Lung (tissue), 12 donors: ENCODE measurements around the gene RBKS. TPM values are rescaled to one million over a fixed set of nuclear protein-coding genes. Genes with fewer than 3 reads are reported as not detected.

Source experiments
- ATAC-seq: fragments of 200-7000 bp; cut with Tn5 transposase; one replicate; pipeline ENCODE4 v1.9.1; 2020; ENCODE audit warnings: moderate number of reproducible peaks; ENCODE audit not compliant: insufficient read depth, low FRiP score
- DNase-seq, 3 donors: peaks; one replicate each; pipeline ENCODE4 v3.0.0-alpha.2; 2013 to 2017
- H3K27ac ChIP-seq, 2 donors: one replicate each; pipeline ENCODE4 v1.5.1; 2013; ENCODE audit warnings: mild to moderate bottlenecking in 2 of 2, moderate library complexity in 2 of 2, control low read depth in 1 of 2, inconsistent platforms in 1 of 2, low read depth in 1 of 2, low read length in 1 of 2
- H3K27me3 ChIP-seq, 3 donors: one replicate each; pipeline ENCODE4 v1.5.1; 2013; ENCODE audit warnings: low read length in 2 of 3; ENCODE audit not compliant: control insufficient read depth in 3 of 3, insufficient read depth in 3 of 3
- H3K36me3 ChIP-seq, 4 donors: one replicate each; pipeline ENCODE4 v1.5.1; 2013; ENCODE audit warnings: low read length in 4 of 4, mild to moderate bottlenecking in 1 of 4, moderate library complexity in 1 of 4; ENCODE audit not compliant: control insufficient read depth in 4 of 4, insufficient read depth in 4 of 4
- H3K4me1 ChIP-seq, 5 donors: one replicate each; pipeline ENCODE4 v1.5.1; 2013; ENCODE audit warnings: low read length in 5 of 5, mild to moderate bottlenecking in 2 of 5, moderate library complexity in 1 of 5; ENCODE audit not compliant: control insufficient read depth in 5 of 5, insufficient read depth in 5 of 5
- H3K4me3 ChIP-seq: one replicate; pipeline ENCODE4 v1.5.1; 2013; ENCODE audit warnings: mild to moderate bottlenecking, control low read depth, moderate library complexity
- H3K9ac ChIP-seq, 2 donors: one replicate each; pipeline ENCODE4 v1.5.1; 2013; ENCODE audit warnings: low read length in 2 of 2, control low read depth in 1 of 2; ENCODE audit not compliant: insufficient read depth in 1 of 2
- H3K9me3 ChIP-seq, 4 donors: one replicate each; pipeline ENCODE4 v1.5.1; 2013; ENCODE audit warnings: low read length in 3 of 4, mild to moderate bottlenecking in 1 of 4, moderate library complexity in 1 of 4; ENCODE audit not compliant: control insufficient read depth in 4 of 4, insufficient read depth in 3 of 4
- WGBS, 2 donors: extraction: QIAGEN DNeasy Blood & Tissue Kit; methylation state at CpG; one replicate each; pipeline ENCODE4 v1.1.7; 2013; 5-methylcytosine and 5-hydroxymethylcytosine counted together
- polyA plus RNA-seq, 2 donors: library from polyadenylated mRNA; stranded (reverse); fragments of 200-250 nt; gene quantifications; one replicate each; pipeline ENCODE4 v1.2.1, GENCODE V29; 2013
- total RNA-seq, 2 donors: library from RNA; depleted of rRNA in 1 of 2; stranded (reverse); fragments of >200 nt in 1 of 2; gene quantifications; one replicate each; pipeline ENCODE4 v1.2.1, GENCODE V29; 2014 to 2021
- TF ChIP-seq, protein P1 (sequence below): IDR thresholded peaks from 2 replicates; pipeline ENCODE4 v1.5.1; 2012; ENCODE audit warnings: mild to moderate bottlenecking; ENCODE audit errors: control extremely low read depth, extremely low read depth
- donor health status: control.
- donor health status: control.
- donor health status: Bipolar disorder and iron deficiency.
- donor health status: healthy.
- donor health status: DM: yes; HTN: yes; CAD: no.

The RBKS gene
- total and polyA plus RNA-seq, 4 donors: 3.9 to 5.1 (median 4.9) TPM

DNA sequence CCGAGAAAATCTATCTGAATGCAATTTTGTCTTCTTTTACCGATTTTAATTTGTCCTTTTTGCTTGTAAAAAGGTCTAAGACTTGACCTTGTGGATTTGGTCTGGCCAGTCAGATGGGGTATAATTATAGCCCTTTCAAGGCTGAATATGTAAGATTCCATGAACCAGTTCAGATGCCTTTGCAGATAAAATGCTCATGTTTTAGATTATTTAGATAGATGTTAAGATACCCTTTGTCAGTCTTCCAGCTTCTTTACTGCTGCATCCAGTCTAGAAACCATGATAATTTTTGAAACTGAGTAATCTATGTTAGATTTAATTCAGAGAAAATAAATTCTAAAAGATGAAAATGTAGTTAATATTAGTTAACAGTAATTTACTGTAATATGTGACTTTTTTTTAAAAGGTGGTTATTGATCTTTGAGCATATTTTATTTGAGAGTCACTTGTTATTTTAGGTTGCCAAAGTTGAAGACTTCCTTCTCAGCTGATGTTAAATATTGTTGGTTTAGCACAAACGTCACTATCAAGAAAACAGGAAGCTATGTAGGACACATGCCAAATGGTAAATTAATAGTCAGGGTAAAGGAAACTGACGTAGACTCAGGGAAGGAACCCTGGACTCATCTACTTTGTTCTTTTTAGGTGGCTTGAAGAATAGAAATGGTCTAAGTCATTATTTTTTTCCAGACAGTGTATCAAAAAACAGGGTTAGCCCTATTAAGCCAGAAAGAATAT is 30.1 kb upstream of the RBKS start:
- no peak overlapping the region for H3K9ac ChIP-seq
- TF ChIP-seq, protein P1, sequence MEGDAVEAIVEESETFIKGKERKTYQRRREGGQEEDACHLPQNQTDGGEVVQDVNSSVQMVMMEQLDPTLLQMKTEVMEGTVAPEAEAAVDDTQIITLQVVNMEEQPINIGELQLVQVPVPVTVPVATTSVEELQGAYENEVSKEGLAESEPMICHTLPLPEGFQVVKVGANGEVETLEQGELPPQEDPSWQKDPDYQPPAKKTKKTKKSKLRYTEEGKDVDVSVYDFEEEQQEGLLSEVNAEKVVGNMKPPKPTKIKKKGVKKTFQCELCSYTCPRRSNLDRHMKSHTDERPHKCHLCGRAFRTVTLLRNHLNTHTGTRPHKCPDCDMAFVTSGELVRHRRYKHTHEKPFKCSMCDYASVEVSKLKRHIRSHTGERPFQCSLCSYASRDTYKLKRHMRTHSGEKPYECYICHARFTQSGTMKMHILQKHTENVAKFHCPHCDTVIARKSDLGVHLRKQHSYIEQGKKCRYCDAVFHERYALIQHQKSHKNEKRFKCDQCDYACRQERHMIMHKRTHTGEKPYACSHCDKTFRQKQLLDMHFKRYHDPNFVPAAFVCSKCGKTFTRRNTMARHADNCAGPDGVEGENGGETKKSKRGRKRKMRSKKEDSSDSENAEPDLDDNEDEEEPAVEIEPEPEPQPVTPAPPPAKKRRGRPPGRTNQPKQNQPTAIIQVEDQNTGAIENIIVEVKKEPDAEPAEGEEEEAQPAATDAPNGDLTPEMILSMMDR: no peak
- ATAC-seq: no peak
- H3K9me3 ChIP-seq: no peaks in the 10 kb centered on the region
- no peaks in the 10 kb centered on the region for H3K27me3 ChIP-seq
- H3K36me3 ChIP-seq: no peaks in the 10 kb centered on the region
- H3K4me3 ChIP-seq: no peak overlapping the region
- no peak overlapping the region for H3K27ac ChIP-seq
- H3K4me1 ChIP-seq: peaks cover 0 to 5% (median 4%) of the 10 kb centered on the region in 5 donors
- peak in 2 of 3 donors; percentile 54 to 69 for DNase-seq
- 25% methylated on average over 4 of the region's 4 CpGs for WGBS, 2 donors

DNA sequence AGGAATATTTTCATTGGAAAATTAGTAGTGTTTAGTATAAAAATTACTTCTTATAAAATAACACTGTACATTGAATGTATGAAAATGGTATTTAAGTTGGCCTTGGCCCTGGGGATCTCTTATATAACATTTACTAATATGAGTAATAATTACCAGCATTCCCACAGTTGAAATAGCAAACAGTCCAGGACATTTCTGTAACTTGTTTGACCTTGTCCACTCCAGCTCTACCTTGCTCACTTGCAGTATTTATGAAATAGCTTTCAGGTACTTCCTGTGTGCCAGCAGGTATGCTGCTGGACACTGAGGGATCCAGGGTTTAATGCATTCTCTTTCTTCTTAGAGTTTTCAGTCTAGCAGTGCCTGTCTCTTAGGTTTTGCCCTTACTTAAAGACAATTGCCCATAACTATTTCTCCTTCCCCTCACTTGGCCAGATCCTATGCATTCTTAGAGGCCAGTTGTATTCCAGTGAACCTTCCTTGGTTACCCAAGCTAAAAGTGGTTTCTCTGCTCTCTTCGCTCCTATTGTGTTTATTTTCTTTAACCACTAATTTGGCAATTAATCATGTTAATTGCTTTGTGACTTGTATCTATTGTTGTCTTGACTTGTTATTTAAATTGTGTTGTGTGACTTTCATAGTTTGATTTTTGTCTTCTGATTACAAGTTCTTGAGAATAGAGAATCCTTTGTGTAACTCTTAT is 26.3 kb upstream of the RBKS start:
- 51 to 76% methylated on average over 1 of the region's 1 CpG for WGBS, 2 donors
- ATAC-seq: peak; percentile 19
- Histone ChIP-seq H3K9me3 (no peaks in the 10 kb centered on the region), H3K4me3 (no peak overlapping the region), H3K9ac (no peak overlapping the region), H3K27me3 (no peaks in the 10 kb centered on the region), H3K27ac (no peak overlapping the region), H3K4me1 (peaks cover 0 to 19% (median 1%) of the 10 kb centered on the region in 5 donors), H3K36me3 (no peaks in the 10 kb centered on the region)
- TF ChIP-seq, protein P1: no peak
- DNase-seq: no peak

DNA sequence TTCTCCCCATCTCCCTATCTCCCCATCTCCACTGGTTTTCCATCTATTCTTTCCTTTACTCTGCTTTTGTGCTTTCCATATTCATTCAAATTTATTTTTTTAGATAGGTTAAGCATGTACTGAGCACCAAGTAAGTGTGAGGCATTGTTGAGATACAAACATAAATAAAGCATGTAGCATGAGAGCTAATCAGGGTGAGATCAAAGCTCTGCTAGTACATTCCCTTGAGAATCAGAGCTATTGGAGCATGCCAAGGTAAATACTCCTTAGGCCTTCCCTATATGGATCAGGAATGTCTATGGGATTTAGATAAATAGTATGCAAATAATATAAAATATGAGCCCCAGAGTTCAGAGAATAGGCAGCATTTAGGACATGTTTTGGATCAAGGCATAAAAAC is 25.7 kb upstream of the RBKS start:
- Histone ChIP-seq H3K27me3 (no peaks in the 10 kb centered on the region), H3K27ac (peak overlapping the region in 1 of 2 donors; percentile 29), H3K9ac (no peak overlapping the region)

More for the DNA sequence above, 25.7 kb upstream of the RBKS start:
- TF ChIP-seq, protein P1: no peak
- no peaks in the 10 kb centered on the region for H3K9me3 ChIP-seq
- DNase-seq: no peak
- H3K36me3 ChIP-seq: no peaks in the 10 kb centered on the region
- ATAC-seq: no peak
- H3K4me1 ChIP-seq: peaks cover 0 to 19% (median 1%) of the 10 kb centered on the region in 5 donors
- H3K4me3 ChIP-seq: no peak overlapping the region
